Peyer's patch (tissue), 4 donors: ENCODE measurements around the gene SPG11.
A peak's percentile ranks its signal among the peaks of the same experiment; 100 is the strongest.
"Not testable (repeated sequence)": the region's sequence is repeated elsewhere in the genome, so short reads cannot be mapped to it uniquely, and the experiment has no call there.

Experiments
- POLR2A ChIP-seq, 2 donors: fragments of 450-650 bp; IDR thresholded peaks; one replicate each; pipeline ENCODE4 v1.5.1; 2017; ENCODE audit warnings: antibody characterized with exemption in 2 of 2, mild to moderate bottlenecking in 2 of 2, moderate library complexity in 2 of 2
- TF ChIP-seq, protein P1 (sequence below), 6 experiments: fragments of 450-650 bp in 4 of 6; fragments of 200-600 bp in 2 of 6; sonication (generic) in 1 of 6; IDR thresholded peaks; one replicate each; pipeline ENCODE4 v1.5.1; 2017 to 2019; ENCODE audit warnings: antibody characterized with exemption in 6 of 6, mild to moderate bottlenecking in 3 of 6, moderate library complexity in 1 of 6

DNA sequence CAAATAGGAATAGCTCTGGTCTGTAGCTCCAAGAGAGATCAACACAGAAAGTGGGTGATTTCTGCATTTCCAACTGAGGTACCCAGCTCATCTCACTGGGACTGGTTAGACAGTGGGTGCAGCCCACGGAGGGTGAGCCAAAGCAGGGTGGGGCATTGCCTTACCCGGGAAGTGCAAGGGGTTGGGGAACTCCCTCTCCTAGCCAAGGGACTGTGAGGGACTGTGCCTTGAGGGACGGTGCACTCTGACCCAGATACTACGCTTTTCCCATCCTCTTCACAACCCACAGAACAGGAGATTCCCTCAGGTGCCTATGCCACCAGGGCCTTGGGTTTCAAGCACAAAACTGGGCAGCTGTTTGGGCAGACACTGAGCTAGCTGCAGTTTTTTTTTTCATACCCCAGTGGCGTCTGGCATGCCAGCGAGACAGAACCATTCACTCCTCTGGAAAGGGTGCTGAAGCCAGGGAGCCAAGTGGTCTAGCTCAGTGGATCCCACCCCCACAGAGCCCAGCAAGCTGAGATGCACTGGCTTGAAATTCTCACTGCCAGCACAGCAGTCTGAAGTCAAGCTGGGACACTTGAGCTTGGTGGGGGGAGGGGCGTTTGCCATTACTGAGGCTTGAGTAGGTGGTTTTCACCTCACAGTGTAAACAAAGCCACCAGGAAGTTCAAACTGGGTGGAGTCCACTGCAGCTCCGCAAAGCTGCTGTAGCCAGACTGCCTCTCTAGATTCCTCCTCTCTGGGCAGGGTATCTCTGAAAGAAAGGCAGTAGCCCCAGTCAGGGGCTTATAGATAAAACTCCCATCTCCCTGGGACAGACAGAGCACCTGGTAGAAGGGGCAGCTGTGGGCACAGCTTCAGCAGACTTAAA is 19.6 kb upstream of the SPG11 start:
- peak in 1 of 2 donors; percentile 20 for TF ChIP-seq POLR2A (IDR thresholded peaks at IDR 0.05)
- TF ChIP-seq, protein P1, sequence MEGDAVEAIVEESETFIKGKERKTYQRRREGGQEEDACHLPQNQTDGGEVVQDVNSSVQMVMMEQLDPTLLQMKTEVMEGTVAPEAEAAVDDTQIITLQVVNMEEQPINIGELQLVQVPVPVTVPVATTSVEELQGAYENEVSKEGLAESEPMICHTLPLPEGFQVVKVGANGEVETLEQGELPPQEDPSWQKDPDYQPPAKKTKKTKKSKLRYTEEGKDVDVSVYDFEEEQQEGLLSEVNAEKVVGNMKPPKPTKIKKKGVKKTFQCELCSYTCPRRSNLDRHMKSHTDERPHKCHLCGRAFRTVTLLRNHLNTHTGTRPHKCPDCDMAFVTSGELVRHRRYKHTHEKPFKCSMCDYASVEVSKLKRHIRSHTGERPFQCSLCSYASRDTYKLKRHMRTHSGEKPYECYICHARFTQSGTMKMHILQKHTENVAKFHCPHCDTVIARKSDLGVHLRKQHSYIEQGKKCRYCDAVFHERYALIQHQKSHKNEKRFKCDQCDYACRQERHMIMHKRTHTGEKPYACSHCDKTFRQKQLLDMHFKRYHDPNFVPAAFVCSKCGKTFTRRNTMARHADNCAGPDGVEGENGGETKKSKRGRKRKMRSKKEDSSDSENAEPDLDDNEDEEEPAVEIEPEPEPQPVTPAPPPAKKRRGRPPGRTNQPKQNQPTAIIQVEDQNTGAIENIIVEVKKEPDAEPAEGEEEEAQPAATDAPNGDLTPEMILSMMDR (IDR thresholded peaks at IDR 0.05): not testable (repeated sequence)
